Left forelimb (tissue), 1 donor: ENCODE data around the gene DEDD.
A peak's percentile ranks its signal among the peaks of the same experiment; 100 is the strongest.
"Not testable (repeated sequence)": the region's sequence is repeated elsewhere in the genome, so short reads cannot be mapped to it uniquely, and the experiment has no call there.

Source experiments
- DNase-seq: peaks from one replicate; pipeline ENCODE4 v3.0.0-alpha.2; 2018; ENCODE audit warnings: low spot score

Gene DEDD

GRCh38 chr1:161127649-161128048 is 4.8 kb downstream of the DEDD start:
- no peak for DNase-seq

- DNase-seq, result no peak
Measured at GRCh38 chr1:161122967-161123366, 9.5 kb downstream of the DEDD start.

GRCh38 chr1:161121834-161122233 is 10.6 kb downstream of the DEDD start:
- no peak for DNase-seq

GRCh38 chr1:161121042-161121650 is 11.3 kb downstream of the DEDD start:
- DNase-seq, result no peak

GRCh38 chr1:161119092-161119903 is 13.2 kb downstream of the DEDD start:
- no peak for DNase-seq

GRCh38 chr1:161117759-161118581 is 14.5 kb downstream of the DEDD start, which contains the start of the genes NIT1 and PFDN2:
TSS of gene NIT1 (plus strand) at chr1:161118105. CDS start at chr1:161118177, 72 bp downstream.
TSS of gene PFDN2 (minus strand) at chr1:161118037. CDS start at chr1:161118026, 11 bp downstream.
- peak; percentile 95 for DNase-seq

- not testable (repeated sequence) for DNase-seq
Measured at GRCh38 chr1:161115961-161116360, 16.5 kb downstream of the DEDD start.

- DNase-seq, result no peak
Measured at GRCh38 chr1:161115132-161115711, 17.2 kb downstream of the DEDD start.

GRCh38 chr1:161114556-161114955 is 17.9 kb downstream of the DEDD start:
- DNase-seq, result no peak

GRCh38 chr1:161113915-161114314 is 18.6 kb downstream of the DEDD start:
- DNase-seq, result no peak

- no peak for DNase-seq
Measured at GRCh38 chr1:161111527-161111926, 20.9 kb downstream of the DEDD start.

- no peak for DNase-seq
Measured at GRCh38 chr1:161111117-161111516, 21.4 kb downstream of the DEDD start.

- DNase-seq, result no peak
Measured at GRCh38 chr1:161106431-161106830, 26.0 kb downstream of the DEDD start.

GRCh38 chr1:161100556-161100955 is 31.9 kb downstream of the DEDD start:
- DNase-seq, result no peak

GRCh38 chr1:161099090-161099802 is 33.2 kb downstream of the DEDD start:
- DNase-seq, result no peak

GRCh38 chr1:161098210-161099068 is 34.0 kb downstream of the DEDD start, which contains the start of gene KLHDC9:
TSS of gene KLHDC9 (plus strand) at chr1:161098361. CDS start at chr1:161098536, 175 bp downstream.
- DNase-seq, result peak; percentile 81

GRCh38 chr1:161096530-161096929 is 35.9 kb downstream of the DEDD start:
- DNase-seq, result peak; percentile 62

- peak; percentile 15 for DNase-seq
Measured at GRCh38 chr1:161096015-161096414, 36.5 kb downstream of the DEDD start.

GRCh38 chr1:161095230-161095629 is 37.2 kb downstream of the DEDD start:
- no peak for DNase-seq

- DNase-seq, result peak; percentile 12
Measured at GRCh38 chr1:161094481-161094880, 38.0 kb downstream of the DEDD start.
